SW480 (cell line): ENCODE results near the gene CAND2.
A peak's percentile ranks its signal among the peaks of the same experiment; 100 is the strongest.

Experiments
- DNase-seq: peaks from one replicate; pipeline ENCODE4 v3.0.0-alpha.2; 2016; ENCODE audit warnings: low spot score

CAND2 gene

GRCh38 chr3:12796171-12797123 lies at the start of gene CAND2:
CAND2 (plus strand) TSS chr3:12796680; CDS start chr3:12796721, 41 bp downstream.
- DNase-seq: no peak

DNA sequence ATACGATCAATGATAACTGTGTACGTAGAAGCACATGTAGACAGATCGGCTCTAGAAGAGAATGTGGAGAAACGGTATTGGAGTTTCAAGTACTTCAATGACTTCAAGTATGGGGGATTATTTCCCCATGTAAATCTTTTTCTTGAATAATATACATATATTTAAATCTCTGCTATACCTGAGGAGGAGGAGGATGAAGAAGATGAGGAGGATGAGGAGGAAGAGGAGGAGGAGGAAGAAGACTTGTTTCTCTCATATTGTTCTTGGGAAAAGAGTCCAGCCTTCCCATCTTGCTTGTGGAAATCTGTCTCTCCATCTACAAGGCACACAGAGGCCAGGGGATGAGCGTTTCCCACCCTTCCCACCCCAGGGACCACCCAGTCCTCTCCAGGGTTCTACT lies 48.0 kb upstream of the CAND2 start:
- DNase-seq: no peak

DNA sequence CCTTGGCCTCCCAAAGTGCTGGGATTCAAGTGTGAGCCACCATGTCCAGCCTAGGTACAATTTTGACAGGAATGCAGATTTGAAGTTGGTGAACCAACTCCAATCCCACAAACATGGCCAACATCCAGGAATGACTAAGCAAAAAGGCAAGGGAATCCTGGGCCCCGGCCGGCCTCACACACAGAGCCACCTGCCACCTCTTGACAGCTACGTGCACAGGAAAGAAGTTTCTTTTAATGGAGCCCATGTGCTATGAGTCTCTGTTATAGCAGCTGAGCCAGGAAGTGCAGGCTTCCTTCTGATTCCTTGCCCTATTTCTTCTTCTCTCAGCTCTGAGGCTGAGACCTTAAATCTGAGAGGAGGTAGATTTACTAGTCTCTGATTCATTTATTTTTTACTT lies 46.3 kb upstream of the CAND2 start:
- peak; percentile 56 for DNase-seq

DNA sequence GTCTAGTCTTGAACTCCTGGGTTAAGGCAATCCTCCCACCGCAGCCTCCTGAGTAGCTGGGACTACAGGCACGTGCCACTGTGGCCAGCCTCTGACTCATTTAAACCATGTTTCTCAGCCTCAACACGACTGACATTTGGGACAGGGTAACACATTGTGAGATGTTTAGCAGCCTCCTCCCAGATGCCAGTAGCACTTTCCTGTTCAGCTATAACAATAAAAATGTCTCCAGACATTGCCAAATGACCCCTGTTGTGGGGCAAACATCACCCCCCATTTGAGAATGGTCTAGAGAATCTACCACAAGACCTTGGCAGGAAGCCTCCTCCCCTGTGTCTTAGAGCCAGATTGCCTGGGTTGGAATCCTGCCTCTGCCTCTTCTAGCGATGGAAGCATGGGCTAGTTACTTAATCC lies 45.8 kb upstream of the CAND2 start:
- DNase-seq: no peak

DNA sequence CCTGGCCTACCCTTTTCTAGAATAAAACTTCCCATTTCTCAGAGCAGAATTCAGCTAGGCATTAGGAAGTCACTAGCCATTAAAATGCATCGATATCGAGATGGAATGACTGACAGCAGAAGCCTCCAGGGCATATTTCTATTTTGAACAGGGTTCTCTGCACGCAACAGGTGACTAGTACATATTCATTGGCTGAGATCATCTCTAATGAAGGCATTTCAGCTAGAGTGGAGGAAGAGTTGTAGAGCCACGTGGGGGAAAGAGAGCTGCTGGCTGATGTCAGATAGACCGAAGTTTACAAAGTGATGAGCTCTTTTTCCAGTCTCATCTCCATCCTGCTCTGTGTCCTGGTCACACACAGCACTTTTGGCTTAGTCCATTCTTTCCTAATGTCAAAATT lies 44.9 kb upstream of the CAND2 start:
- no peak for DNase-seq

- no peak for DNase-seq
Measured at GRCh38 chr3:12752102-12752501, 44.4 kb upstream of the CAND2 start.

DNA sequence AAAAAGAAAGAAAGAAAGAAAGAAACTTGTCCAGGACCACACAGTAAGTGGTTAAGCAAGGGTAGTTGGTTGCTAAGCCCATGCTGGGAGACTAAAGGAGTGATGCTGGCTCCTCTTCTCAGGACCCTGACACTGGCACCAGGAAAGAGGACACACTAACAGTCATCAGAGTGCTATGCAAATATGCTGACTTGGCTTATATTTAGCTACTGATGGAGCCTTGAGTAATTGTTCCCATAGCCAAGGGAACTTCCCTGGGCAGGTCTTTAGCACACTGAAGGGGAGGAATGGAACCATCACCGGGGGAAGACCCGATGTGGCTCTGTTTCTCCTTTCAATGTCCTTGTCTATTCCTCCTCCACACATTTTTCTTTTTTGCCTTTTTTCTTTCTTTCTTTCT lies 43.7 kb upstream of the CAND2 start:
- no peak for DNase-seq

GRCh38 chr3:12753275-12754028 lies 43.0 kb upstream of the CAND2 start:
- no peak for DNase-seq

DNA sequence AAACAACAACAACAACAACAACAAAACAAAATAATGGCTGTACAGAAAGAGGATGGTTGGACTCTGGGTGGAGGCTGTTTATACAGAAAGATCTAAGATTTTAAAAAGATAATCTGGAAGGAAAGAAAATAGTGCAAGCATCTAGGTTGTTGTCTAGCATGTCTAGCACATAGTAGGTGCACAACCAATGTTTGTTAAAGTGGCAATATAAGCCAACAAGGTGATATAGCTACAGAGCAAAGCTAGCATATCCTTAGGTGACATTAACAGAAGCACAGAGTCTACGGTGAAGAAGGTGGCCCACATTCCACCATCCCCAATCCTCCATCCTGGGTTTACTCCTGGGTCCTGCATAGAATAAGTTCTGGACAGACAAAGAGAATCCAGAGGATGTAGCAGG lies 42.2 kb upstream of the CAND2 start:
- no peak for DNase-seq

DNA sequence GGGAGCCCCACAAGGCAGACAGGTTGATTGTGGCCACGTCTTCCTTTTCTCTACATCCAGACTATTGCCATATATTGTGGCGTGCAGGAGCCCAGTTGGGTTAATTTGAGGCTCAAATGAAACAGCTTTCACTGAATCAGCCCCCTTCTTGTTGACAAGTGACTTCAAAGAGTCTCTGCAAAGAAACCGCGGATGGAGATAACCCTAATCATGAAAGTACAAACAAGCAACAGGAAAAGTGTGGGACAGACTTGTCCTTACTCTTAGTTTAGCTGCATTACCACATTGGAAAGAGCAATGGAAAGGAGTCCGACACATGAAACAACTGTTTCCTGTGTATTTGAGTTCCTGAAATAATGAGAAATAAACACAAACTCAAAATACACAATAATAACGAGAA lies 40.7 kb upstream of the CAND2 start:
- DNase-seq: peak; percentile 30

DNA sequence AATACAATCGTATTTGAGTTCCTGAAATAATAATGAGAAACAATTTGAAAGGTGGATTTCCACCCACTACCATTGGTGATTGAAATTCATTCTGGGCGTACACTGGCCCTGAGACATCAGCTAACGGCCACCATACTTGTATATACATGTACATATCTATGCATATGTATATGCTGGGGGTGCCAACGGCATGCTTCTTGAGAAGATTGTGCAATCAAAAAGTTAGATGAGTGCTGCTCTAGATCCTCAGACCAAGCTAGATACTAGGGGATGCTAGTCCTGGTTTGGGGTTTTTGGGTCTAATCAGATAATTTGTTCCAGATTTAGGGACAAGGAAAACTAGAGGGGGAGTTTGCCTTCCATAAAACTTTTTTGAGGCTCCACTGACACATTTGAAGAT lies 40.3 kb upstream of the CAND2 start:
- DNase-seq: no peak

- DNase-seq: no peak
Measured at GRCh38 chr3:12756635-12757034, 39.8 kb upstream of the CAND2 start.

DNA sequence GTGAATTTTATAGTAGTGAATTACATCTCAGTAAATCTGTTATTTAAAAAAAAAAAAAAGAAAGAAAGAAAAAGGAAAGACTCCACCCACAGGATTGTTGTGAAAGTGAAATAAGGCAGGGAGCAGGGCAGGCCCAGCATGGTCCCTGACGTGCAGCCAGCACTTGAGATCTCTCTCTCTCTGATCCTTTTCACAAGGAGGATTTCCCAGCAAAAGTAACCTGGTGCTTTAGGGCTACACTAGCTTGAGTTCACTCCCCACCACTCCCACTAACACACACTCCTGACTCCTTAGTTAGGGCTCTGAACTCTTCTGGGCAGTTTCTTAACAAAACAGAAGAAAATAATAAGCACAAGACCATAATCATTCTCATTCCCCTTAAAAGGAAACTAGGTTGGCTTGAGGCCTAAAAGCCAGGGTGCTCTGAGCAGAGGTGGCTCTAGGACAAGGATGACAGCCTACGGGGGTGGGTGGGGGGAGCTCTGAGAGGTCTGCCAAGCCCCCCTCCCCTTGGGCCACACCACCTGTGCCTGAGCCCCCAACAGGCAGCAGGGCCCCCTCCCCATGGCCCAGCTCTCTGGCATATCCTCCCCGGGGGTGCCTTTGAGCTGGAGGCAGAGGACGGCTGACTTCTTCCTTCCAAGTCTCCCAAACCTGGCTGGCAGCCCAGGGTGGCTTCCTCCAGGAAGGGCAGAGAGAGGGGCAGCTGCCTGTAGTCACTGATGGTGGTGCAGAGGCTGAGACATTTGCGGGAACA lies 38.3 kb upstream of the CAND2 start:
- no peak for DNase-seq

DNA sequence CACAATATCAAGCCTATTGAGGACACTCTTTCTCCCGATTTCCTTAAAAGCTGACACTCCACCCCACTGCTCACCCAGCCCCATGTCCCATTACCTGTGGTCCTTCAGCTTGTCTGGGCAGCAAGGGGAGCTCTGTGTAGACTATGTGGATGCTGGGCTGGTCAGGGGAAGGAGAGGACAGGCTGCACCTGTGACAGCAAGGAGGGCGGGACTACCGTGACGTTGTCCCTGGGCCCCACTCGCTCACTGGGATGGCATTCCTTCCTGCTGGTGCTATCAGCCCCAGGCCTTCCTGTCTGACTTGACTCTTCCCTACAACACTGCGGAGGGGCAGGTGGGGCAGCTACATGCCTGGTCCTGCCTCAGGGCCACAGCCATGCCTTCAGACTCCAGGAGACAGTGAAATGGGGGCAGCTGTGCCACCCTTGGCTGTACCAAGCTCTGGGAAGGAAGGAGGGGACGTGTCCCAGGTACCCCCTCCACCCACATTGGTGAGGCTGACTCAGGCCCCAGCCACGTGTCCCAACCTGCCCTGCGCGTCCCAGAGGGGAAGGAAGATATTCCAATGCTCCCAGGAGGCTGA lies 37.3 kb upstream of the CAND2 start, which contains the start of gene TMEM40:
TMEM40 (minus strand) TSS at position 163 of the 583 bp plus-strand sequence. CDS start 9,427 bp downstream, outside the sequence.
- peak; percentile 73 for DNase-seq

- DNase-seq: no peak
Measured at GRCh38 chr3:12759693-12760565, 36.6 kb upstream of the CAND2 start.

DNA sequence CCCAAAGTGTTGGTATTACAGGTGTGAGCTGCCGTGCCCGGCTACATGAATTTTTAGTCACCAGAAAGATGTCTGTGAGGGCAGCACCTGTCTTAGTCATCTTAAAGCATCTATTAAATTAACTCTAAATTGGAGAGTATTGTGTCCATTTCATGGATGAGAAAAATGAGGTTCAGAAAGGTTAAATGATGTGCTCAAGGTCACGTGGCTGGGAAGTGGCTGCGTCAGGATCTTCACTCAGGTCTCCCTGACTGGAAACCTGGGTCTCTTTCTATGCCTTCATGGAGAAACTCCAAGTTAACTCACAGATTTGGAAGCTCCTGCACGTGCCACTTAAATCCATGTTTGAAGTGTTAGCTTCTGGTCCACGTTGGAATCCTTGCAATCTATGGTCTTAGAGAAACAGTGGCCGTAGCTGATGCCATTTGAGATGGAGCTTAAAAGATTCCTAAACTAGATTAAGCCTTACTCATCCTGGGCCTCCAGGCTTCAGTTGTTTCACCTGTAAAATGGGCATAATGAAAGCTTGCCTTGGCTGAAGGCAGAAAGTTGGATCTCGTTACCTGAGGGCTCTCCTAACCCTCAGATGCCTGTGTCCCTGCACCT lies 32.2 kb upstream of the CAND2 start:
- DNase-seq: no peak

DNA sequence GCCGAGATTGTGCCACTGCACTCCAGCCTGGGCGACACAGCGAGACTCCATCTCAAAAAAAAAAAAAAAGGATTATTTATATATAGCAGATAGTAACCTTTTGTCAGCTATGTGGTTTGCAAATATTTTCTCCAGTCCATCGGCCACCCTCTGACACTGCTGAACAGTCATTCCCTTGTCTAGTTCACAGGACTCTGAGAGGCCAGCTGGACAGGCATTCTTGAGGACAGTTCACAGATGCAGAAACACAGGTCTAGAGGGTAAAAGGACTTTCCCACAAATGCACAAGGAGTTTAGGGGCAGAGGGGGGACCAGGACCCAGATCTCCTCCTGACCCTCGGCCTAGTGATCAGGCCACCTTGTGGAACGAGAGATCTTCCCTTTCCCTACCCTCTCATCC lies 29.9 kb upstream of the CAND2 start:
- no peak for DNase-seq

- DNase-seq: no peak
Measured at GRCh38 chr3:12768579-12769527, 27.6 kb upstream of the CAND2 start.

- no peak for DNase-seq
Measured at GRCh38 chr3:12769761-12770160, 26.7 kb upstream of the CAND2 start.
